Astrocyte of the spinal cord (primary cell): ENCODE data around the gene GAB2.

Source experiments
- DNase-seq: peaks from one replicate; pipeline ENCODE4 v3.0.0; 2011; ENCODE audit warnings: low read depth, low spot score
- H3K4me3 ChIP-seq: 2 replicates; pipeline ENCODE4 v1.5.1; 2011; ENCODE audit warnings: low read depth, mild to moderate bottlenecking, low read length, moderate library complexity
- CTCF ChIP-seq: IDR thresholded peaks from 2 replicates; pipeline ENCODE4 v1.5.1; 2012; ENCODE audit warnings: low read depth, mild to moderate bottlenecking, low read length, inconsistent platforms
- in situ Hi-C: cut with HindIII; loops from 2 replicates; pipeline ENCODE4 v1.10.0; 2017; ENCODE audit warnings: low sequenced_read_pairs

Gene GAB2

GRCh38 chr11:78337554-78337924, 80.1 kb downstream of the GAB2 start:
- H3K4me3 ChIP-seq, result no peak overlapping the region
- DNase-seq, result no peak
- in situ Hi-C loops, result no loop called here
- no peak for TF ChIP-seq CTCF

- no peak overlapping the region for H3K4me3 ChIP-seq
- TF ChIP-seq CTCF, result no peak
- in situ Hi-C loops, result no loop called here
- no peak for DNase-seq
Observed at GRCh38 chr11:78336877-78337553, 80.6 kb downstream of the GAB2 start.

- in situ Hi-C loops, result no loop called here
- no peak overlapping the region for H3K4me3 ChIP-seq
Observed at GRCh38 chr11:78334109-78334508, 83.5 kb downstream of the GAB2 start.

DNA sequence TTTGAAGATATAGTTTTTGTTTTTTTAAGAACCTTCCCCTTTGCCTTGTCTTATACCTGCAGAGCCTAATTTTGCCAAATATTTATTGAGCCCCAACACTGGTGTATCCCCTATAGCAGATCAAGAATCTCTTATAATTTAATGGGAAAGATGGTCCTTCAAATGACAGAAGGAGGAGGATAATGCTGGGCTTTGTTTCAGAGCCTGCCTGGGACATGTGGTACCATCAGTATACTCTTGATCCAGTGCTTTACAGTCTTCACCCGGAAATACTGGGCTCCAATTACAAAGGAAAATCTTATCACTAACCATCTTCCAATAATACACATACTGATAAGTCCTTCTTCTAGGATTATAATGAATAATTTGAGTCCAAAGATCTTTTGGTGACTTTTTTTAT, 84.7 kb downstream of the GAB2 start:
- no peak for TF ChIP-seq CTCF
- no peak overlapping the region for H3K4me3 ChIP-seq
- no peak for DNase-seq
- in situ Hi-C loops, result no loop called here

More at GRCh38 chr11:78334109-78334508, 83.5 kb downstream of the GAB2 start:
- no peak for DNase-seq
- no peak for TF ChIP-seq CTCF

- no peak overlapping the region for H3K4me3 ChIP-seq
- in situ Hi-C loops, result no loop called here
- TF ChIP-seq CTCF, result no peak
- DNase-seq, result no peak
Observed at GRCh38 chr11:78332174-78332866, 85.3 kb downstream of the GAB2 start.

- in situ Hi-C loops, result no loop called here
- no peak overlapping the region for H3K4me3 ChIP-seq
- DNase-seq, result no peak
- TF ChIP-seq CTCF, result no peak
Observed at GRCh38 chr11:78331711-78332110, 85.9 kb downstream of the GAB2 start.
